Thoracic aorta (tissue), 2 donors: ENCODE data around the gene ICE2. TPM values are rescaled to one million over a fixed set of nuclear protein-coding genes. Genes with fewer than 3 reads are reported as not detected.

Experiments
- ATAC-seq: fragments of 150-250 bp; one replicate; pipeline ENCODE4 v1.8.0; 2017; ENCODE audit warnings: low read depth; ENCODE audit not compliant: insufficient number of reproducible peaks, low FRiP score
- DNase-seq: peaks from one replicate; pipeline ENCODE4 v3.0.0-alpha.2; 2020; ENCODE audit warnings: low spot score
- H3K27ac ChIP-seq, 2 donors: fragments of 200-600 bp; sonication (generic); 1 replicate in 1 of 2; 2 replicates in 1 of 2; pipeline ENCODE4 v1.5.1; 2016; ENCODE audit warnings: mild to moderate bottlenecking in 2 of 2, moderate library complexity in 2 of 2
- H3K27me3 ChIP-seq: fragments of 200-600 bp; sonication (generic); replicated peaks from 2 replicates; pipeline ENCODE4 v1.6.0; 2016; ENCODE audit warnings: mild to moderate bottlenecking; ENCODE audit not compliant: insufficient read depth
- H3K36me3 ChIP-seq: fragments of 200-600 bp; sonication (generic); one replicate; pipeline ENCODE4 v1.5.1; 2016
- H3K4me1 ChIP-seq, 2 donors: fragments of 200-600 bp; sonication (generic); 1 replicate in 1 of 2; 2 replicates in 1 of 2; pipeline versions ENCODE4 v1.5.1 to v1.6.0; 2016; ENCODE audit warnings: low read depth in 2 of 2, mild to moderate bottlenecking in 1 of 2; ENCODE audit not compliant: control insufficient read depth in 1 of 2
- H3K4me3 ChIP-seq: fragments of 200-600 bp; sonication (generic); 2 replicates; pipeline ENCODE4 v1.5.1; 2016; ENCODE audit warnings: mild to moderate bottlenecking
- H3K9me3 ChIP-seq: fragments of 200-600 bp; sonication (generic); 2 replicates; pipeline ENCODE4 v1.5.1; 2016
- total RNA-seq, 2 donors: library from RNA; depleted of rRNA; stranded (reverse); fragments of >200 nt; gene quantifications; one replicate each; pipeline versions ENCODE4 v1.1.0 to v1.2.3, GENCODE V29; 2016
- TF ChIP-seq, protein P1 (sequence below): fragments of 200-600 bp; sonication (generic); IDR thresholded peaks from one replicate; pipeline ENCODE4 v1.5.1; 2019; ENCODE audit warnings: antibody characterized with exemption

The ICE2 gene
- total RNA-seq, 2 donors from 2014 or later, result 19.4 to 57.2 TPM

DNA sequence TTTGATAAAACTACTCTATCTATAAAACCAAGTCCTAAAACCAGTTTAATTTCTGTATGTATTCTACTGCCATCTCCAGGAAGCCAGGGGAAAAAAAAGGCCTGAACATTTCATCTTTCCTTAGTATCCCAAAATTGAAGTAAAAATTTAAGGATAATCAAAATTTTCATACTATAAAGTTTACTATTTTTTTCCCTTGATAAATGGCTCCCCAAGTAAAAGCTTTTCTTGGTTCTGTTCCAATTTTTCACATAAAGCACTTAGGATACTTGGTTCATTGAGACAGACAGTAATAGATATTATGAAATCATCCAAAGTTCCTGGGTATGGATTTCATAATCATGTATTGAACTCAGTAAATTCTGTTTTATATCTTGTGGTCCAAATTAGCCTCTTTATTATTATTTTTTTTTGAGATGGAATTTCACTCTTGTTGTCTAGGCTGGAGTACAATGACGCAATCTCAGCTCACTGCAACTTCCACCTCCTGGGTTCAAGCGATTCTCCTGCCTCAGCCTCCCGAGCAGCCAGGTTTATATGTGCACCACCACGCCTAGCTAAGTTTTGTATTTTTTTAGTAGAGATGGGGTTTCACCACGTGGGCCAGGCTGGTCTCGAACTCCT, 34.5 kb downstream of the ICE2 start:
- Histone ChIP-seq H3K36me3 (peaks cover 1% of the 10 kb centered on the region), H3K27me3 (no peaks in the 10 kb centered on the region), H3K27ac (no peak overlapping the region), H3K4me1 (no peaks in the 10 kb centered on the region), H3K9me3 (no peaks in the 10 kb centered on the region), H3K4me3 (no peak overlapping the region)
- TF ChIP-seq, protein P1, sequence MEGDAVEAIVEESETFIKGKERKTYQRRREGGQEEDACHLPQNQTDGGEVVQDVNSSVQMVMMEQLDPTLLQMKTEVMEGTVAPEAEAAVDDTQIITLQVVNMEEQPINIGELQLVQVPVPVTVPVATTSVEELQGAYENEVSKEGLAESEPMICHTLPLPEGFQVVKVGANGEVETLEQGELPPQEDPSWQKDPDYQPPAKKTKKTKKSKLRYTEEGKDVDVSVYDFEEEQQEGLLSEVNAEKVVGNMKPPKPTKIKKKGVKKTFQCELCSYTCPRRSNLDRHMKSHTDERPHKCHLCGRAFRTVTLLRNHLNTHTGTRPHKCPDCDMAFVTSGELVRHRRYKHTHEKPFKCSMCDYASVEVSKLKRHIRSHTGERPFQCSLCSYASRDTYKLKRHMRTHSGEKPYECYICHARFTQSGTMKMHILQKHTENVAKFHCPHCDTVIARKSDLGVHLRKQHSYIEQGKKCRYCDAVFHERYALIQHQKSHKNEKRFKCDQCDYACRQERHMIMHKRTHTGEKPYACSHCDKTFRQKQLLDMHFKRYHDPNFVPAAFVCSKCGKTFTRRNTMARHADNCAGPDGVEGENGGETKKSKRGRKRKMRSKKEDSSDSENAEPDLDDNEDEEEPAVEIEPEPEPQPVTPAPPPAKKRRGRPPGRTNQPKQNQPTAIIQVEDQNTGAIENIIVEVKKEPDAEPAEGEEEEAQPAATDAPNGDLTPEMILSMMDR, result peak; percentile 60
- ATAC-seq (no peak), DNase-seq (no peak)

DNA sequence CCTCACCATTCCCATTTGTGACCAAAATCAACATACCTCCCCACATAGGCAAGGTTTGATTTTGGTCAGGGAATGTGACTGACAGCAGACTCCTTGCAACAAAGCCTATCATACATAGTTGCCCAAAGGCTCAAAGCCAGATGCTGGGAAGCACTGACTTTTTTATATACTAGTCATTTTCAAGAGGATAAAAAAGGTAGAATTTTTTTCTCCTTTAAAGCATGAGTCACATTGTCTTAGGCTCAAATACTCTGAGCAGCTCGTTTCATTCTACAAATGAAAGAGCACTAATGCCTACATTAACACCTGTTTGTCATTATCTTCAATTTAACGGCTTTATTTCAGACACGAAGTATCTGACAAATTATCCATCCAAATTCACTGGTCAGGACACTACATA, 36.2 kb downstream of the ICE2 start:
- no peak for ATAC-seq
- Histone ChIP-seq H3K36me3 (no peaks in the 10 kb centered on the region), H3K4me3 (no peak overlapping the region), H3K27me3 (no peaks in the 10 kb centered on the region), H3K27ac (no peak overlapping the region), H3K9me3 (no peaks in the 10 kb centered on the region), H3K4me1 (no peaks in the 10 kb centered on the region)
- TF ChIP-seq, protein P1, result no peak
- DNase-seq, result no peak

- H3K4me1 ChIP-seq, result no peaks in the 10 kb centered on the region
- DNase-seq (no peak), ATAC-seq (no peak)
- H3K9me3 ChIP-seq, result no peaks in the 10 kb centered on the region
- H3K27ac ChIP-seq, result no peak overlapping the region
- H3K27me3 ChIP-seq, result no peaks in the 10 kb centered on the region
- TF ChIP-seq, protein P1, result no peak
- H3K4me3 ChIP-seq, result no peak overlapping the region
- H3K36me3 ChIP-seq, result no peaks in the 10 kb centered on the region
Observed at GRCh38 chr15:60442031-60442650, 36.8 kb downstream of the ICE2 start.

DNA sequence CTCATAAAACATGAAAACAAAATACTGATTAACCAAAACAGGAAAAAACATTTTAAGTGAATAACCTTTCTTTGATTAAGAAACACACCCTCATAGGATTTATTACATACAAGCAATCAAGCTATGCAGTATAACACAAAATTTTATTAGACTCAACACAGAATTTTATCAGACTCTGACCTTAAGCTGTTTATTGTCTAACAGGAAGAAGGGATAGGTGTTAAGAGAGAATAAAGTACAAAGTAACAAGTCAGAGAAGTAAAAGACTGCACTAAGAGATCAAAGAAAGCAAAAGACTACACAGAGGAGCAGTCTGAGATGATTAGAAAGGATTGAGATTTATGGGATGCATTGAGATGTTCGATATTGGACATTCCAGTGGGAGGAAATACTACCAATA, 37.6 kb downstream of the ICE2 start:
- no peak overlapping the region for H3K4me3 ChIP-seq
- no peak for ATAC-seq
- H3K27ac ChIP-seq, result no peak overlapping the region
- H3K4me1 ChIP-seq, result no peaks in the 10 kb centered on the region
- H3K9me3 ChIP-seq, result no peaks in the 10 kb centered on the region
- TF ChIP-seq, protein P1, result no peak
- H3K36me3 ChIP-seq, result no peaks in the 10 kb centered on the region
- no peaks in the 10 kb centered on the region for H3K27me3 ChIP-seq
- no peak for DNase-seq

GRCh38 chr15:60438646-60439045, 40.3 kb downstream of the ICE2 start:
- TF ChIP-seq, protein P1, result no peak
- no peaks in the 10 kb centered on the region for H3K27me3 ChIP-seq
- DNase-seq (no peak), ATAC-seq (no peak)
- no peaks in the 10 kb centered on the region for H3K4me1 ChIP-seq
- H3K4me3 ChIP-seq, result no peak overlapping the region
- H3K27ac ChIP-seq, result no peak overlapping the region
- peaks cover 12% of the 10 kb centered on the region for H3K36me3 ChIP-seq
- H3K9me3 ChIP-seq, result no peaks in the 10 kb centered on the region
